ENCODE results near the gene KCNH4. TPM values are rescaled to one million over a fixed set of nuclear protein-coding genes. Genes with fewer than 3 reads are reported as not detected.

KCNH4 gene
- total RNA-seq, 1 experiment from 2014 or later, result 0.24 TPM

GRCh38 chr17:42202159-42202558, 21.2 kb upstream of the KCNH4 start:
- ChIA-PET POLR2A (no interaction called here), CTCF (interaction anchor here (0.6 to 3.4 kb wide), 4 partner anchors 20 to 316 kb away, joined by 3 to 17 read pairs (median 3); no protein-coding TSS in a partner anchor)
- Mint-ChIP-seq H3K27me3 (ENCODE audit: low read depth) (no peaks in the 10 kb centered on the region), H3K27ac (no peak overlapping the region), H3K4me3 (no peak overlapping the region), H3K36me3 (peaks cover 4% of the 10 kb centered on the region), H3K4me1 (0 out of 2 replicates have a peak, but pooled peaks cover 3% of the 10 kb centered on the region), H3K9me3 (no peaks in the 10 kb centered on the region)
- no peak for DNase-seq (ENCODE audit: low spot score)
- TF ChIP-seq CTCF (IDR thresholded peaks at IDR 0.05) (no peak), ZBTB43 (CRISPR knock-in tag; IDR thresholded peaks at IDR 0.05) (no peak), KAT7 (CRISPR knock-in tag; IDR thresholded peaks at IDR 0.05; ENCODE audit: borderline replicate concordance) (no peak), HMGA2 (CRISPR knock-in tag; IDR thresholded peaks at IDR 0.05) (no peak), ATF1 (CRISPR knock-in tag; IDR thresholded peaks at IDR 0.05) (no peak), USF1 (CRISPR knock-in tag; IDR thresholded peaks at IDR 0.05) (no peak), NFATC4 (CRISPR knock-in tag; IDR thresholded peaks at IDR 0.05) (no peak)
- ATAC-seq, result no peak

- H3K9me3 Mint-ChIP-seq, result no peaks in the 10 kb centered on the region
- ChIA-PET POLR2A (no interaction called here), CTCF (interaction anchor here (3.4 kb wide), 1 partner anchor 21 kb away, joined by 17 read pairs; no protein-coding TSS in a partner anchor)
- H3K36me3 Mint-ChIP-seq, result peaks cover 3% of the 10 kb centered on the region; the same call in 1 of the 2 replicates
- no peaks in the 10 kb centered on the region for H3K27me3 Mint-ChIP-seq (ENCODE audit: low read depth)
- ATAC-seq, result no peak
- H3K4me3 Mint-ChIP-seq, result no peak overlapping the region
- DNase-seq (ENCODE audit: low spot score), result no peak
- 0 out of 2 replicates have a peak, but pooled peaks cover 3% of the 10 kb centered on the region for H3K4me1 Mint-ChIP-seq
- TF ChIP-seq ELF4 (CRISPR knock-in tag; IDR thresholded peaks at IDR 0.05; ENCODE audit: low read depth), result no peak
- TF ChIP-seq NFYB (CRISPR knock-in tag; conservative IDR thresholded peaks at IDR 0.05; ENCODE audit: low read depth), result no peak
- no peak for TF ChIP-seq JUN (CRISPR knock-in tag; IDR thresholded peaks at IDR 0.05)
- TF ChIP-seq KAT7 (CRISPR knock-in tag; IDR thresholded peaks at IDR 0.05; ENCODE audit: borderline replicate concordance), result no peak
- no peak for TF ChIP-seq ZNF396 (CRISPR knock-in tag; IDR thresholded peaks at IDR 0.05; ENCODE audit: borderline replicate concordance)
- TF ChIP-seq ATF3 (CRISPR knock-in tag; conservative IDR thresholded peaks at IDR 0.05), result no peak
- no peak for TF ChIP-seq GRHL2 (CRISPR knock-in tag; IDR thresholded peaks at IDR 0.05; ENCODE audit: insufficient replicate concordance, severe bottlenecking)
- TF ChIP-seq TEAD1 (CRISPR knock-in tag; IDR thresholded peaks at IDR 0.05), result no peak
- no peak for TF ChIP-seq NR1H2 (CRISPR knock-in tag; IDR thresholded peaks at IDR 0.05)
- TF ChIP-seq USF2 (CRISPR knock-in tag; IDR thresholded peaks at IDR 0.05), result no peak
- TF ChIP-seq TEAD4 (CRISPR knock-in tag; IDR thresholded peaks at IDR 0.05), result no peak
- H3K27ac Mint-ChIP-seq, result no peak overlapping the region
Observed at GRCh38 chr17:42201458-42201772, 20.5 kb upstream of the KCNH4 start.

GRCh38 chr17:42200706-42201457, 19.9 kb upstream of the KCNH4 start:
- Mint-ChIP-seq H3K9me3 (no peaks in the 10 kb centered on the region), H3K27ac (no peak overlapping the region), H3K27me3 (ENCODE audit: low read depth) (no peaks in the 10 kb centered on the region), H3K36me3 (peaks cover 3% of the 10 kb centered on the region; the same call in 1 of the 2 replicates), H3K4me3 (no peak overlapping the region), H3K4me1 (0 out of 2 replicates have a peak, but pooled peaks cover 3% of the 10 kb centered on the region)
- ATAC-seq (no peak), DNase-seq (ENCODE audit: low spot score) (no peak)
- ChIA-PET CTCF (interaction anchor here (1.1 to 3.4 kb wide), 2 partner anchors 11 to 22 kb away, joined by 4 to 17 read pairs; no protein-coding TSS in a partner anchor), POLR2A (interaction anchor here (1.3 kb wide), 1 partner anchor 17 kb away, joined by 3 read pairs; no protein-coding TSS in a partner anchor)
- no peak for TF ChIP-seq ZNF671 (CRISPR knock-in tag; IDR thresholded peaks at IDR 0.05)

All from WTC11 (cell line).